ENCODE data around the gene RASEF. TPM values are rescaled to one million over a fixed set of nuclear protein-coding genes. Genes with fewer than 3 reads are reported as not detected.

RASEF gene
- total RNA-seq, 4 donors from 2014 or later, result 0.16 to 0.82 (median 0.41) TPM; not detected in 1

DNA sequence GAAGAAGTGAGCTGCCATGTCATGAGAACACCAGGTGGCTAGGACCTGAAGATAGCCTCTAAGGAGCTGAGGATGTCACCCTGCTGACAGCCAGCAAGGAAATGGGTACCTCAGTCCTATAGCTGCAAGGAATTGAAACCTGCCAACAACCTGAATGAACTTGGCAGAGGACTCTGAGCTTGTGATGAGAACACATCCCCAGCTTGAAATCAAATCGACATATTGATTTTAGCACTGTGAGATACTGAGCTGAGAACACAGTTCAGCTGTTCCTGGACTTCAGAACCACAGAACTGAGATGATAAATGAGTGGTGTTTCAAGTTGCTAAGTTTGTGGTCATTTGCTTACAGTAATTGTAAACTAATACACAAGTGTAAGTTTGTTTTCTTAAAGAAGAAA is 5.5 kb upstream of the RASEF start:
- H3K4me3 ChIP-seq, result no peak overlapping the region
- TF ChIP-seq POLR2A (IDR thresholded peaks at IDR 0.05), result no peak
- TF ChIP-seq, protein P1, sequence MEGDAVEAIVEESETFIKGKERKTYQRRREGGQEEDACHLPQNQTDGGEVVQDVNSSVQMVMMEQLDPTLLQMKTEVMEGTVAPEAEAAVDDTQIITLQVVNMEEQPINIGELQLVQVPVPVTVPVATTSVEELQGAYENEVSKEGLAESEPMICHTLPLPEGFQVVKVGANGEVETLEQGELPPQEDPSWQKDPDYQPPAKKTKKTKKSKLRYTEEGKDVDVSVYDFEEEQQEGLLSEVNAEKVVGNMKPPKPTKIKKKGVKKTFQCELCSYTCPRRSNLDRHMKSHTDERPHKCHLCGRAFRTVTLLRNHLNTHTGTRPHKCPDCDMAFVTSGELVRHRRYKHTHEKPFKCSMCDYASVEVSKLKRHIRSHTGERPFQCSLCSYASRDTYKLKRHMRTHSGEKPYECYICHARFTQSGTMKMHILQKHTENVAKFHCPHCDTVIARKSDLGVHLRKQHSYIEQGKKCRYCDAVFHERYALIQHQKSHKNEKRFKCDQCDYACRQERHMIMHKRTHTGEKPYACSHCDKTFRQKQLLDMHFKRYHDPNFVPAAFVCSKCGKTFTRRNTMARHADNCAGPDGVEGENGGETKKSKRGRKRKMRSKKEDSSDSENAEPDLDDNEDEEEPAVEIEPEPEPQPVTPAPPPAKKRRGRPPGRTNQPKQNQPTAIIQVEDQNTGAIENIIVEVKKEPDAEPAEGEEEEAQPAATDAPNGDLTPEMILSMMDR (IDR thresholded peaks at IDR 0.05 in 4 of 5, conservative IDR thresholded peaks at IDR 0.05 in 1 of 5), result no peak
- H3K36me3 ChIP-seq, result no peaks in the 10 kb centered on the region
- no peaks in the 10 kb centered on the region for H3K9me3 ChIP-seq
- peaks cover 11 to 29% (median 21%) of the 10 kb centered on the region in 3 donors for H3K27me3 ChIP-seq
- no peak overlapping the region for H3K27ac ChIP-seq
- DNase-seq (no peak), ATAC-seq (no peak)
- intact Hi-C loops (cut with DNase I; ENCODE audit: low total_unique reads), result no loop called here
- H3K4me1 ChIP-seq, result no peaks in the 10 kb centered on the region
- in situ Hi-C loops (cut with MboI; ENCODE audit: low sequenced_read_pairs in 4 of 4), result no loop called here

DNA sequence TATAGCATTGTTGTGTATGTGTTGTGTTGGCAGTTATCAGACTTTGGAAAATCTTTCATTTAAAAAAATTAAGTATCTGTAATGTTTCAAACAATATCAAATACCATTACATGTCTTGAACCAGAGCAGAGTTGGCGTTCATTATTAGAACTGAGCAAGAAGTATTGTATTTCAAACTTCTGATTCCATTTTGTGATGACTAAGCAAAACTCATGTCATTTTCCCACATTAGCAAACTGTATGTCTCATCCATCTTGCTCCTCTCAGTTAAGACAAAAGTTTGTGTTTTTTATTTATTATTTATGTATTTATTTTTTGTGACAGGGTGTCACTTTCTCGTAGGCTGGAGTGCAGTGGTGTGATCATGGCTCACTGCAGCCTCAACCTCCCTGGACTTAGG is 4.6 kb upstream of the RASEF start:
- Histone ChIP-seq H3K27ac (no peak overlapping the region), H3K4me1 (peaks cover 0 to 2% of the 10 kb centered on the region in 2 donors), H3K9me3 (no peaks in the 10 kb centered on the region), H3K36me3 (no peaks in the 10 kb centered on the region), H3K27me3 (peaks cover 20 to 37% (median 30%) of the 10 kb centered on the region in 3 donors), H3K4me3 (no peak overlapping the region)
- no peak for DNase-seq
- in situ Hi-C loops (cut with MboI; ENCODE audit: low sequenced_read_pairs in 4 of 4), result no loop called here
- TF ChIP-seq, protein P1 (IDR thresholded peaks at IDR 0.05 in 4 of 5, conservative IDR thresholded peaks at IDR 0.05 in 1 of 5), result no peak
- TF ChIP-seq POLR2A (IDR thresholded peaks at IDR 0.05), result no peak
- ATAC-seq, result no peak
- intact Hi-C loops (cut with DNase I; ENCODE audit: low total_unique reads), result no loop called here

DNA sequence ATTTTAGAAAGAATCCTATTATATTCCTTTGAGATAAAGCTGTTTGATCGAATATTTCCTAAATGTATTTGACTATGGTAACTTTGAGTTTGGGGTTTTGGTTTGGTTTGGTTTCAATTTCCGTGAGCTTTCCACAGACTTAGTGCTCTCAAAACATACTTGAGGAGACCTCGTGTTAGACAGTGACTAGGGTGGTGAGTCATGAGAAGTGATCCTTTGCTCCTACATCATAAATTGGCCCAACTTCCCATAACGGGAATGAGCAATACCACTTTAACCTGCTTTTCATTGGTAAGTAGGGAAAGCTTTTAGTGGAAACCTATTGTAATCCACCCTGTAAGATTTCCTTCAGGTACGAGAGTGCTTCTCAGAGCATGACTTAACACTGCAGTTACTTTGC is 3.8 kb upstream of the RASEF start:
- DNase-seq (no peak), ATAC-seq (no peak)
- no peaks in the 10 kb centered on the region for H3K36me3 ChIP-seq
- TF ChIP-seq, protein P1 (IDR thresholded peaks at IDR 0.05 in 4 of 5, conservative IDR thresholded peaks at IDR 0.05 in 1 of 5), result no peak
- no peak for TF ChIP-seq POLR2A (IDR thresholded peaks at IDR 0.05)
- peaks cover 28 to 40% (median 38%) of the 10 kb centered on the region in 3 donors for H3K27me3 ChIP-seq
- no peak overlapping the region for H3K27ac ChIP-seq
- no peaks in the 10 kb centered on the region for H3K9me3 ChIP-seq
- H3K4me1 ChIP-seq, result peaks cover 0 to 8% of the 10 kb centered on the region in 2 donors
- no peak overlapping the region for H3K4me3 ChIP-seq
- in situ Hi-C loops (cut with MboI; ENCODE audit: low sequenced_read_pairs in 4 of 4), result no loop called here
- intact Hi-C loops (cut with DNase I; ENCODE audit: low total_unique reads), result no loop called here

DNA sequence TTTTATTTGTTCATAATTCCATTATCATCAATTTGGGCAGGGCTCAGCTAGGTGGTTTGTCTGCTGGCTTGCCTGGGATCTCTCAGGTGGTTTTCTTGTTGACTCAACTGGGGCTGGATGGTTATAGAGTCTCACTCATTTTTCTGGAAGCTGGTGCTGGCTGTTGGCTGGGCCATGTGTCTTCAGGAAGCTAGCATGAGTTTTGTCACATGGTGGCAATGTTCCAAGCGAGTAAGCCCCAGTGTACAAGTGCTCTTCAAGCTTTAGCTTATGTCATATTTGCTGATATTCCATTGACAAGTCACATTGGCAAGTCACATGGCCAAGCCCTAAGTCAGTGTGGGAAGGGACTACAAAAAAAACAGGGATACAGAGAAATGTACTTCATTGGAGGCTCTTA is 2.3 kb upstream of the RASEF start:
- peaks cover 0 to 8% of the 10 kb centered on the region in 2 donors for H3K4me1 ChIP-seq
- no peaks in the 10 kb centered on the region for H3K9me3 ChIP-seq
- no peak for ATAC-seq
- no peak for TF ChIP-seq POLR2A (IDR thresholded peaks at IDR 0.05)
- TF ChIP-seq, protein P1 (IDR thresholded peaks at IDR 0.05 in 4 of 5, conservative IDR thresholded peaks at IDR 0.05 in 1 of 5), result no peak
- no peaks in the 10 kb centered on the region for H3K36me3 ChIP-seq
- in situ Hi-C loops (cut with MboI; ENCODE audit: low sequenced_read_pairs in 4 of 4) (no loop called here), intact Hi-C loops (cut with DNase I; ENCODE audit: low total_unique reads) (no loop called here)
- peaks cover 43 to 55% (median 51%) of the 10 kb centered on the region in 3 donors for H3K27me3 ChIP-seq
- no peak overlapping the region for H3K4me3 ChIP-seq
- DNase-seq, result no peak
- H3K27ac ChIP-seq, result no peak overlapping the region
